SK-N-SH (cell line): ENCODE results near the gene FDX2. TPM values are rescaled to one million over a fixed set of nuclear protein-coding genes. Genes with fewer than 3 reads are reported as not detected.
A peak's percentile ranks its signal among the peaks of the same experiment; 100 is the strongest.

ENCODE experiments used
- CTCF ChIA-PET: fragments of 300-600, 350-600 bp; formaldehyde crosslinking; extraction: SDS; loops from one replicate; lab custom pipeline; 2021; lab: Yijun Ruan, JAX
- POLR2A ChIA-PET: fragments of 350-600 bp; sonication (Branson Sonifier 250); formaldehyde crosslinking; extraction: SDS; loops from one replicate; lab custom pipeline; 2020; ENCODE audit warnings: antibody characterized with exemption, inconsistent platforms; lab: Yijun Ruan, JAX
- DNase-seq: peaks from one replicate; pipeline ENCODE4 v3.0.0; 2012
- H2AFZ ChIP-seq: fragments of 200-600 bp; sonication (generic); 2 replicates; pipeline ENCODE4 v1.8.1; 2016; ENCODE audit warnings: antibody characterized with exemption, mild to moderate bottlenecking, low read depth
- H3F3A ChIP-seq: fragments of 200-600 bp; sonication (generic); replicated peaks from 2 replicates; pipeline ENCODE3; 2016; ENCODE audit warnings: antibody characterized with exemption, mild to moderate bottlenecking; ENCODE audit not compliant: insufficient read depth
- H3K27ac ChIP-seq, 2 experiments: fragments of 200-500 bp in 1 of 2; fragments of 200-600 bp in 1 of 2; sonication (Bioruptor generic) in 1 of 2; sonication (generic), shearing (Covaris generic) in 1 of 2; 2 replicates each; pipeline versions ENCODE4 v1.5.1 to v1.6.1; 2014 to 2016; ENCODE audit warnings: low read depth in 2 of 2, inconsistent platforms in 1 of 2, low read length in 1 of 2, mild to moderate bottlenecking in 1 of 2, mixed read lengths in 1 of 2
- H3K27me3 ChIP-seq: fragments of 200-600 bp; sonication (generic), shearing (Covaris generic); 2 replicates; pipeline ENCODE4 v1.6.1; 2016; ENCODE audit warnings: mixed run types; ENCODE audit not compliant: insufficient read depth
- H3K36me3 ChIP-seq, 2 experiments: fragments of 200-500 bp in 1 of 2; fragments of 200-600 bp in 1 of 2; sonication (Bioruptor generic) in 1 of 2; sonication (generic) in 1 of 2; replicated peaks in 1 of 2; 2 replicates each; pipeline versions ENCODE3 to v1.5.1; 2014 to 2016; ENCODE audit warnings: low read length in 1 of 2, mild to moderate bottlenecking in 1 of 2; ENCODE audit not compliant: insufficient read depth in 2 of 2, control insufficient read depth in 1 of 2
- H3K4me1 ChIP-seq, 2 experiments: fragments of 200-500 bp in 1 of 2; fragments of 200-600 bp in 1 of 2; sonication (Bioruptor generic) in 1 of 2; sonication (generic), shearing (Covaris generic) in 1 of 2; 2 replicates each; pipeline versions ENCODE4 v1.5.1 to v1.6.1; 2014 to 2016; ENCODE audit warnings: low read depth in 1 of 2, low read length in 1 of 2, mixed run types in 1 of 2; ENCODE audit not compliant: insufficient read depth in 2 of 2, control insufficient read depth in 1 of 2
- H3K4me2 ChIP-seq: fragments of 200-600 bp; sonication (generic), shearing (Covaris generic); 2 replicates; pipeline ENCODE4 v1.6.1; 2017; ENCODE audit warnings: mixed run types
- H3K4me3 ChIP-seq, 2 experiments: fragments of 200-500 bp in 1 of 2; fragments of 200-600 bp in 1 of 2; sonication (Bioruptor generic) in 1 of 2; sonication (generic), shearing (Covaris generic) in 1 of 2; 2 replicates each; pipeline versions ENCODE4 v1.5.1 to v1.8.1; 2014 to 2016; ENCODE audit warnings: low read depth in 2 of 2, inconsistent platforms in 1 of 2, low read length in 1 of 2, mild to moderate bottlenecking in 1 of 2, mixed read lengths in 1 of 2, moderate library complexity in 1 of 2
- H3K79me2 ChIP-seq: fragments of 200-600 bp; sonication (generic); 2 replicates; pipeline ENCODE4 v1.8.1; 2017; ENCODE audit warnings: mild to moderate bottlenecking; ENCODE audit not compliant: insufficient read depth
- H3K9ac ChIP-seq: fragments of 200-600 bp; sonication (generic); 2 replicates; pipeline ENCODE4 v1.6.1; 2017; ENCODE audit warnings: mixed run types
- H3K9me2 ChIP-seq: fragments of 200-600 bp; sonication (generic); 2 replicates; pipeline ENCODE4 v1.6.1; 2017; ENCODE audit warnings: mixed run types
- H3K9me3 ChIP-seq: fragments of 200-600 bp; sonication (generic); 2 replicates; pipeline ENCODE4 v1.6.1; 2017; ENCODE audit warnings: mixed run types, mild to moderate bottlenecking, moderate library complexity
- H4K20me1 ChIP-seq: fragments of 200-600 bp; sonication (generic); 2 replicates; pipeline ENCODE4 v1.6.1; 2017; ENCODE audit warnings: mild to moderate bottlenecking, mixed run types; ENCODE audit not compliant: insufficient read depth
- CHD2 ChIP-seq: fragments of 150-350 bp; IDR thresholded peaks from 2 replicates; pipeline ENCODE4 v1.6.1; 2018; ENCODE audit warnings: low read length; ENCODE audit not compliant: partially characterized antibody
- CTCF ChIP-seq: fragments of 200-600 bp; sonication (generic); IDR thresholded peaks from 2 replicates; pipeline ENCODE4 v1.6.1; 2017; ENCODE audit warnings: antibody characterized with exemption, mild to moderate bottlenecking, moderate library complexity
- EP300 ChIP-seq, 2 experiments: IDR thresholded peaks; 2 replicates each; pipeline versions ENCODE4 v1.4.0 to v1.6.1; 2012; ENCODE audit warnings: borderline replicate concordance in 1 of 2, low read depth in 1 of 2, low read length in 1 of 2
- FOSL2 ChIP-seq: IDR thresholded peaks from 2 replicates; pipeline ENCODE4 v1.4.0; 2012; ENCODE audit warnings: low read depth, mild to moderate bottlenecking, moderate library complexity, borderline replicate concordance
- GABPA ChIP-seq: IDR thresholded peaks from 2 replicates; pipeline ENCODE4 v1.4.0; 2012; ENCODE audit warnings: low read depth, mild to moderate bottlenecking
- JUND ChIP-seq: IDR thresholded peaks from 2 replicates; pipeline ENCODE4 v1.4.0; 2012
- MEF2A ChIP-seq: IDR thresholded peaks from 2 replicates; pipeline ENCODE4 v1.4.0; 2012; ENCODE audit warnings: low read depth, borderline replicate concordance
- MXI1 ChIP-seq: IDR thresholded peaks from 2 replicates; pipeline ENCODE4 v1.6.1; 2012; ENCODE audit warnings: mild to moderate bottlenecking, low read depth, low read length, improper control_type of control experiment
- NFIC ChIP-seq: IDR thresholded peaks from 2 replicates; pipeline ENCODE4 v1.4.0; 2012; ENCODE audit warnings: borderline replicate concordance
- POLR2AphosphoS5 ChIP-seq: IDR thresholded peaks from 2 replicates; pipeline ENCODE4 v1.6.1; 2012; ENCODE audit warnings: low read depth, low read length
- RCOR1 ChIP-seq: fragments of 150-350 bp; IDR thresholded peaks from 2 replicates; pipeline ENCODE4 v1.6.1; 2017; ENCODE audit warnings: antibody characterized with exemption, low read length
- RXRA ChIP-seq: IDR thresholded peaks from 2 replicates; pipeline ENCODE4 v1.4.0; 2012; ENCODE audit warnings: low read depth, mild to moderate bottlenecking, borderline replicate concordance
- SIN3A ChIP-seq: IDR thresholded peaks from 2 replicates; pipeline ENCODE4 v1.6.1; 2012; ENCODE audit warnings: low read depth, mild to moderate bottlenecking, low read length, moderate library complexity, borderline replicate concordance
- TEAD4 ChIP-seq: IDR thresholded peaks from 2 replicates; pipeline ENCODE4 v1.4.0; 2012; ENCODE audit warnings: mild to moderate bottlenecking, borderline replicate concordance; ENCODE audit not compliant: insufficient read depth
- WGBS: methylation state at CpG from one replicate; pipeline ENCODE4 v1.1.6; 2017; ENCODE audit warnings: low lambda C conversion rate; 5-methylcytosine and 5-hydroxymethylcytosine counted together
- polyA plus RNA-seq, 3 experiments: library from polyadenylated mRNA; depleted of rRNA; stranded (reverse); fragments of >200 nt; gene quantifications; 2 replicates each; pipeline ENCODE4 v1.2.3, GENCODE V29; 2012
- TF ChIP-seq, protein P1 (sequence below): IDR thresholded peaks from 2 replicates; pipeline ENCODE4 v1.4.0; 2012; ENCODE audit warnings: low read depth
- TF ChIP-seq, protein P2 (sequence below): IDR thresholded peaks from 2 replicates; pipeline ENCODE4 v1.4.0; 2012; ENCODE audit warnings: low read depth, borderline replicate concordance

Gene FDX2
- polyA plus RNA-seq, 1 of the 3 experiments (the other 2 are of a cell fraction), result 45.8 TPM

GRCh38 chr19:10274589-10274988, 41.2 kb downstream of the FDX2 start (continued):
- TF ChIP-seq FOSL2 (no peak), SIN3A (no peak), MEF2A (no peak), POLR2AphosphoS5 (no peak), RCOR1 (no peak)
- TF ChIP-seq, protein P1, sequence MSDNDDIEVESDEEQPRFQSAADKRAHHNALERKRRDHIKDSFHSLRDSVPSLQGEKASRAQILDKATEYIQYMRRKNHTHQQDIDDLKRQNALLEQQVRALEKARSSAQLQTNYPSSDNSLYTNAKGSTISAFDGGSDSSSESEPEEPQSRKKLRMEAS, result no peak
- TF ChIP-seq, protein P2, sequence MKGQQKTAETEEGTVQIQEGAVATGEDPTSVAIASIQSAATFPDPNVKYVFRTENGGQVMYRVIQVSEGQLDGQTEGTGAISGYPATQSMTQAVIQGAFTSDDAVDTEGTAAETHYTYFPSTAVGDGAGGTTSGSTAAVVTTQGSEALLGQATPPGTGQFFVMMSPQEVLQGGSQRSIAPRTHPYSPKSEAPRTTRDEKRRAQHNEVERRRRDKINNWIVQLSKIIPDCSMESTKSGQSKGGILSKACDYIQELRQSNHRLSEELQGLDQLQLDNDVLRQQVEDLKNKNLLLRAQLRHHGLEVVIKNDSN, result no peak

- Histone ChIP-seq H2AFZ (no peak overlapping the region), H3K4me2 (no peak overlapping the region)
Observed at GRCh38 chr19:10271543-10272086, 44.2 kb downstream of the FDX2 start.

DNA sequence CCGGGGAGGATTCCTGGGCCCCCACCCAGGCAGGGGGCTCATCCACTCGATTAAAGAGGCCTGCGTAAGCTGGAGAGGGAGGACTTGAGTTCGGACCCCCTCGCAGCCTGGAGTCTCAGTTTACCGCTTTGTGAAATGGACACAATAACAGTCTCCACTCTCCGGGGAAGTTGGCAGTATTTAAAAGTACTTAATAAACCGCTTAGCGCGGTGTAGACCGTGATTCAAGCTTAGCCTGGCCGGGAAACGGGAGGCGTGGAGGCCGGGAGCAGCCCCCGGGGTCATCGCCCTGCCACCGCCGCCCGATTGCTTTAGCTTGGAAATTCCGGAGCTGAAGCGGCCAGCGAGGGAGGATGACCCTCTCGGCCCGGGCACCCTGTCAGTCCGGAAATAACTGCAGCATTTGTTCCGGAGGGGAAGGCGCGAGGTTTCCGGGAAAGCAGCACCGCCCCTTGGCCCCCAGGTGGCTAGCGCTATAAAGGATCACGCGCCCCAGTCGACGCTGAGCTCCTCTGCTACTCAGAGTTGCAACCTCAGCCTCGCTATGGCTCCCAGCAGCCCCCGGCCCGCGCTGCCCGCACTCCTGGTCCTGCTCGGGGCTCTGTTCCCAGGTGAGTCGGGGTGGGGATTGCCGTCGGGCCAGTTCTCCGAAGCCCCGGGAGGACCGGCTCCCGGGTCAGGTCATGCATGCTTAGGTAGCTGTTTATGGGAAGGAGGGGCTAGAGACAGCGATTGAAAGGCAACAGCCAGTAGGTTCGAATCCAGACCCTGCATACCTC, 45.0 kb downstream of the FDX2 start, which contains the start of gene ICAM1:
ICAM1 (plus strand) TSS at position 505 of the 779 bp plus-strand sequence; CDS start at position 545, 40 bp downstream.
- no peak within 1 kb of the TSS for H3K27ac ChIP-seq
- H3K9ac ChIP-seq, result no peak within 1 kb of the TSS
- H3K79me2 ChIP-seq, result no peaks in the 10 kb centered on the region
- CTCF ChIA-PET, result interaction anchor here (0.6 to 17.2 kb wide), 24 partner anchors 8 to 338 kb away, joined by 3 to 596 read pairs (median 7); partner anchors contain the start of genes CDC37, FDX2, ICAM4 and ICAM5
- no peaks in the 10 kb centered on the region for H3K9me3 ChIP-seq
- H3F3A ChIP-seq, result peaks cover 2% of the 10 kb centered on the region
- peak; percentile 52 for DNase-seq
- no peaks in the 10 kb centered on the region for H4K20me1 ChIP-seq
- peak within 1 kb of the TSS; percentile 59 for H3K4me2 ChIP-seq
- H3K4me3 ChIP-seq, result peak within 1 kb of the TSS; percentile 26 to 27
- no peaks in the 10 kb centered on the region for H3K36me3 ChIP-seq
- POLR2A ChIA-PET, result interaction anchor here (1.0 to 1.4 kb wide), 2 partner anchors 44 to 46 kb away, joined by 3 to 5 read pairs; no protein-coding TSS in a partner anchor
- H2AFZ ChIP-seq, result peak within 1 kb of the TSS; percentile 73; the same call in 1 of the 2 replicates
- H3K4me1 ChIP-seq, result peaks cover 0 to 4% of the 10 kb centered on the region in 2 experiments; a peak in 2 of 4 replicates
- H3K9me2 ChIP-seq, result no peaks in the 10 kb centered on the region
- no peaks in the 10 kb centered on the region for H3K27me3 ChIP-seq
- 8% methylated on average over 33 of the region's 51 CpGs for WGBS
- TF ChIP-seq RXRA, result peak; percentile 19; the same call in 1 of the 2 replicates
- TF ChIP-seq JUND, result no peak
- peak; percentile 60 for TF ChIP-seq GABPA
- TF ChIP-seq EP300 (IDR thresholded peaks at IDR 0.05; ENCODE audit: borderline replicate concordance in 1 of 2, low read depth in 1 of 2, low read length in 1 of 2), result no peak
- TF ChIP-seq CHD2, result no peak
- TF ChIP-seq POLR2AphosphoS5, result no peak
- TF ChIP-seq, protein P1, result peak; percentile 85; the same call in 1 of the 2 replicates
- TF ChIP-seq, protein P2, result peak; percentile 23; the same call in 1 of the 2 replicates
- no peak for TF ChIP-seq CTCF
- no peak for TF ChIP-seq MXI1
- TF ChIP-seq SIN3A, result no peak; the same call in 1 of the 2 replicates
- no peak for TF ChIP-seq TEAD4

More at GRCh38 chr19:10271543-10272086, 44.2 kb downstream of the FDX2 start:
- ChIA-PET POLR2A (interaction anchor here (1.0 to 1.4 kb wide), 2 partner anchors 43 to 45 kb away, joined by 3 to 5 read pairs; no protein-coding TSS in a partner anchor), CTCF (interaction anchor here (0.5 to 17.2 kb wide), 16 partner anchors 9 to 339 kb away, joined by 3 to 596 read pairs (median 13); partner anchors contain the start of genes CDC37, ICAM4, ICAM5 and RAVER1)
- no peaks in the 10 kb centered on the region for H3K9me3 ChIP-seq
- no peaks in the 10 kb centered on the region for H3K9me2 ChIP-seq
- no peaks in the 10 kb centered on the region for H3K79me2 ChIP-seq
- DNase-seq, result peak; percentile 34
- peak overlapping the region in 1 of 2 experiments; percentile 27; a peak in 1 of 4 replicates for H3K4me3 ChIP-seq
- no peaks in the 10 kb centered on the region for H3K36me3 ChIP-seq
- no peaks in the 10 kb centered on the region for H4K20me1 ChIP-seq
- peaks cover 2% of the 10 kb centered on the region for H3F3A ChIP-seq
- H3K27me3 ChIP-seq, result no peaks in the 10 kb centered on the region
- H3K4me1 ChIP-seq, result peaks cover 0 to 4% of the 10 kb centered on the region in 2 experiments; a peak in 2 of 4 replicates
- TF ChIP-seq POLR2AphosphoS5, result no peak
- TF ChIP-seq NFIC, result peak; percentile 75
- H3K9ac ChIP-seq, result no peak overlapping the region
- no peak overlapping the region for H3K27ac ChIP-seq
- 60% methylated on average over 2 of the region's 12 CpGs for WGBS
